Measurements from ENCODE around the gene OSTF1.

Gene OSTF1

DNA sequence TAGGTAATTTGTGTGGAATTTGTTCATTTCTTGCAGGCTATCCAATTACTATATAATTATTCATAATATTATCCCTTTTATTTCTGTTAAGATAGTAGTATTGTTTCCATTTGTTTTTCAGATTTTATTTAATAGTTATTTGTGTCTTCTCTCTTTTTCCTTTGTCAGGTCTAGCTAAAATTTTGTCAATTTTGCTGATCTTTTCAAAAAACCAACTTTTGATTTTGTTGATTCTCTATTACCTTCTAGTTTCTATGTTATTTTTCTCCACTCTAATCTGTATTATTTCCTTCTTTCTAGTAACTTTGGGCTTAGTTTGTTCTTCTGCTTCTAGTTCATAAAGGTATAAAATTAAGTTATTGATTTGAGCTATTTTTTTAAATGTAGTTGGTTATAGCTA, 76.3 kb downstream of the OSTF1 start:
- DNase-seq (ENCODE audit: low read depth, low spot score), result no peak

- DNase-seq (ENCODE audit: low read depth, low spot score), result no peak
These were observed 79.0 kb downstream of the OSTF1 start for GRCh38 chr9:75167281-75167680.

- DNase-seq (ENCODE audit: low read depth, low spot score), result no peak
These were observed 80.2 kb downstream of the OSTF1 start for GRCh38 chr9:75168270-75169178.

GRCh38 chr9:75169623-75170022, 81.3 kb downstream of the OSTF1 start:
- DNase-seq (ENCODE audit: low read depth, low spot score), result no peak

- DNase-seq (ENCODE audit: low read depth, low spot score), result no peak
These were observed 82.6 kb downstream of the OSTF1 start for GRCh38 chr9:75170898-75171360.

DNA sequence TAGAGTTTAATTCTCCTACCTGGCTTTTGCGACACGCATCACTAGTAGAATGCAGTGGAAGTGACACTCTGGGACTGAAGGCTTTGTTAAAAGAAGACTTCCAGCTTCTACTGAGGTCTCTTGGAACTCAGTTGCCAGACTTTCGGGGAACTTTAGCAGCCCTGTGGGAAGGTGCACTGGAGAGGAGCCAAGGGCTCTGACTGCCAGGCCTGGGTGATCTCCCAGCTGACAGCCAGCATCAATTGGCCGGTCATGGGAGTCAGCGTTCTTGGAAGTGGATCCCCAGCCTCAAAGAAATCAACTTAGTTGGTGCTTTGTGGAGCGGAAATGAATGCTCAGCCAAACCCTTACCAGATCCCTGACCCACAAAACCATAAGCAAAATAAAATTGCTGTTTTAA, 87.1 kb downstream of the OSTF1 start:
- no peak for DNase-seq (ENCODE audit: low read depth, low spot score)

GRCh38 chr9:75176037-75176436, 87.7 kb downstream of the OSTF1 start:
- no peak for DNase-seq (ENCODE audit: low read depth, low spot score)

GRCh38 chr9:75181750-75182149, 93.4 kb downstream of the OSTF1 start:
- no peak for DNase-seq (ENCODE audit: low read depth, low spot score)

DNA sequence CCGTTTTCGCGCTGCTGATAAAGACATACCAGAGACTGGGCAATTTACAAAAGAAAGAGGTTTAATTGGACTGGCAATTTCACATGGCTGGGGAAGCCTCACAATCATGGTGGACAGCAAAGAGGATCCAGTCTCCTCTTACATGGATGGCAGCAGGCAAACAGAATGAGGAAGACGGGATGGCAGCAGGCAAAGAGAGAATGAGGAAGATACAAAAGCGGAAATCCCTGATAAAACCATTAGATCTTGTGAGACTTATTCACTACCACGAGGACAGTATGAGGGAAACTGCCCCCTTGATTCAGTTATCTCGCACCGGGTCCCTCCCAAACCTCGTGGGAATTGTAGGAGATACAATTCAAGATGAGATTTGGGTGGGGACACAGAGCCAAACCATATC, 95.0 kb downstream of the OSTF1 start:
- no peak for DNase-seq (ENCODE audit: low read depth, low spot score)

GRCh38 chr9:75184471-75184870, 96.2 kb downstream of the OSTF1 start:
- no peak for DNase-seq (ENCODE audit: low read depth, low spot score)

DNA sequence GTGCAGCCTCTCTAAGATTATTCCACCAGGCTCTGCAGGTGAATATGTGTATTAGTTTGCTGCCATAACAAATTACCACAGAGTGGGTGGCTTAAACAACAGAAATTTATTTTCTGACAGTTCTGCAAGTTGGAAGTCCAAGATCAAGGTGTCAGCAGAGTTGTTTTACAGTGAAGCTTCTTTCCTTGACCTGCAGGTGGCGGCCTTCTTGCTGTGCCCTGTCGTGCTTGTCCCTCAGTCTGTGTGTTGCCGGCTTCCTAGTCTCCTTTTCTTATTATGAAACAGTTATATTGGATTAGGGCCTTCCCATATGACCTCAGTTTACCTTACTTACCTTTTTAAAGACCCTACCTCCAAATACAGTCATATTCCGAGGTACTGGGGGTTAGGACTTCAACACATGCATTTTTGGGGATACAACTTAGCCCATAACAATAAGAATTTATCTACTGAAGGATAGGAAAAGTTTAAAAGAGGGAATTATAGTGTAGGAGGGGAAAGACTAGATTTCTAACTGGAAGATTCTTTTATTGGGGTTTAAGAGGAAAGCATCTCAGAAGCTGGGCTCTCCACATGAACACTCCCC, 97.4 kb downstream of the OSTF1 start:
- no peak for DNase-seq (ENCODE audit: low read depth, low spot score)

GRCh38 chr9:75186767-75187380, 98.6 kb downstream of the OSTF1 start:
- DNase-seq (ENCODE audit: low read depth, low spot score), result no peak

- no peak for DNase-seq (ENCODE audit: low read depth, low spot score)
These were observed 100.4 kb downstream of the OSTF1 start for GRCh38 chr9:75188756-75189155.

DNA sequence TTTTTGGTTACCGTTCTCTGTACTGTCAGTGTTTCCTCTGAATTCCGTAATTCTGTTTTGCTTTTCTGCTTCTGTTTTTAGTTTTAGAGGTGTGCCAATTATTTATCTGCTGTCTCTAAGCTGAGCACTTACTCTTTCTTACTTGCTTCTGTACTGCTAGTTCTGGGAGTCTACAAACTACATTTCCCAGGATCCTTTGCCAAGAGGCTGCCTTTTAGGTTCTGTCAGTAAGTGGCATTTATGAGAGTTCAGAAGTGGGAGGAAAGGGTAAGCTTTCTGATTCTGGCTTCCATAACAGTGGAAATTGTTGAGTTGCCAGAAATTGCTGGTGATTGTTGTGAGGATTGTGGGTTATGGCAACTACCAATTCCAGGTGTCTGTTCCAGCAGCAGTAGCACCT, 102.4 kb downstream of the OSTF1 start:
- DNase-seq (ENCODE audit: low read depth, low spot score), result no peak
